ENCODE data around the gene BMP8A.

BMP8A gene

DNA sequence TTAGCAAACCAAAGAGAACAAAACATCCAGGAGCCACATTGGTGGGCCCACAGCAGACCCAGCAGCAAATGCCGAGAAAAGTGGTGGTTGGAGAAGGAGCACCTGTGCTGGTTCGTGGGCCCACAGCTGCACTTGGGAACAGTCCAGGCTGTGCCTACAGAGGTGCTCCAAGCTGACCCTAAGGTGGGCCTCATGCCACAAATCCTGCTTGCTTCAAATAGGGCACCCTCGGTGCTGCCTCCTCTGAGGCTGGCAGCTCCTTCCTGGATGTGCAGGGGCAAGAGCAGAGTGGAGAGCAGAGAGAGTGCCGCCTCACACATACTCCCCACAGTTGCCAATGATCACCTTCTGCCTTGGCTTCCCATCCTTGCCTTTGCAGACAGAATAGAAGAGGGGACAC, 40.1 kb downstream of the BMP8A start:
- FAIRE-seq (no peak), DNase-seq (ENCODE audit: insufficient read length, low spot score) (no peak)
- TF ChIP-seq, protein P1, sequence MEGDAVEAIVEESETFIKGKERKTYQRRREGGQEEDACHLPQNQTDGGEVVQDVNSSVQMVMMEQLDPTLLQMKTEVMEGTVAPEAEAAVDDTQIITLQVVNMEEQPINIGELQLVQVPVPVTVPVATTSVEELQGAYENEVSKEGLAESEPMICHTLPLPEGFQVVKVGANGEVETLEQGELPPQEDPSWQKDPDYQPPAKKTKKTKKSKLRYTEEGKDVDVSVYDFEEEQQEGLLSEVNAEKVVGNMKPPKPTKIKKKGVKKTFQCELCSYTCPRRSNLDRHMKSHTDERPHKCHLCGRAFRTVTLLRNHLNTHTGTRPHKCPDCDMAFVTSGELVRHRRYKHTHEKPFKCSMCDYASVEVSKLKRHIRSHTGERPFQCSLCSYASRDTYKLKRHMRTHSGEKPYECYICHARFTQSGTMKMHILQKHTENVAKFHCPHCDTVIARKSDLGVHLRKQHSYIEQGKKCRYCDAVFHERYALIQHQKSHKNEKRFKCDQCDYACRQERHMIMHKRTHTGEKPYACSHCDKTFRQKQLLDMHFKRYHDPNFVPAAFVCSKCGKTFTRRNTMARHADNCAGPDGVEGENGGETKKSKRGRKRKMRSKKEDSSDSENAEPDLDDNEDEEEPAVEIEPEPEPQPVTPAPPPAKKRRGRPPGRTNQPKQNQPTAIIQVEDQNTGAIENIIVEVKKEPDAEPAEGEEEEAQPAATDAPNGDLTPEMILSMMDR (IDR thresholded peaks at IDR 0.05; ENCODE audit: insufficient read depth, missing control alignments), result no peak

DNA sequence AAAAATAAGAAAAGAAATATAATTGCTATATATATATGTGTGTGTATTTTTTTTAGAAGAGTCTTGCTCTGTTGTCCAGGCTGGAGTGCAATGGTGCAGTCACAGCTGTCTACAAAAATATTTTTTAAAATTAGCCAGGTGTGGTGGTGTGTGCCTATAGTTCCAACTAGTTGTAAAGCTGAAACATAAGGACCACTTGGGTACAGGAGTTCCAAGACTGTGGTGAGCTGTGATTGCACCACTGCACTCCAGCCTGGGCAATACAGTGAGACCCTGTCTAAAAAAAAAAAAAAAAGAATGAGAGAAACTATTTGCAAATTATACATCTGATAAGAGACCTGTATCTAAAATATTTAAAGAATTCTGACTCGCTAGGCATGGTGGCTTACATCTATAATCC, 42.0 kb downstream of the BMP8A start:
- DNase-seq (ENCODE audit: insufficient read length, low spot score) (no peak), FAIRE-seq (no peak)
- TF ChIP-seq, protein P1 (IDR thresholded peaks at IDR 0.05; ENCODE audit: insufficient read depth, missing control alignments), result no peak

DNA sequence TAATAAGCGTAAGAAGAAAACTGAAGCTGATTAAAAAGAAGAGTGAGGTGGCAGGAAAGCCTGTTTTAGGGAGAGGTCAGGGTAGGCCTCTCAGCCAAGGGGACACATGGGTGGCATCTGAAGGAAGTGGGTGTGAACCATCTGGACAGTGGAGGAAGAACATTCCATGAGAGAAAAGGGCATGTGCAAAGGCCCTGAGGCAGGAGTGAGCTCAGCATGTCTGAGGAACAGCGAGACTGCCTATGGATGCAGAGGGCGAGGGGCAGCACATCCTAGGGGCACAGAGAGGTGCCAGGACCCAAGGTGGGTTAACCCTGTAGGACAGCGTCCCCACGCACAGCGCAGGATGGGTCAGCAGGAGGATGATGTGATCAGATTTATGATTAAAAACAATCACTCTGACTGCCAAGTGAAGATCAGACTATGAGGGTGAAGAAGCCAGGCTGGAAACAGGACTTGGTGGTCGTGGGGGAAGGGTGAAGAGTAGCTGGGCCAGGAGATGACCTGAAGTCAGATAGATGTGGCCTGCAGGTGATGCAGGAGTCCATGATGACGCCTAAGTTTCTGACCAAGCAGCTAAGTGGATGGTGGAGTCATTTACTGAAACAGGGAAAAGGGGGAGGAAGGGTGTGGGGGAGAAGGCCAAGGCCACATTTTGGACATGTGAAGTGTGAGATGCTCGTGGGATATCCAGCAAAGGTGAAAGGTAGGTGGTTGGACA, 47.3 kb downstream of the BMP8A start:
- DNase-seq (ENCODE audit: insufficient read length, low spot score) (no peak), FAIRE-seq (no peak)
- TF ChIP-seq, protein P1 (IDR thresholded peaks at IDR 0.05; ENCODE audit: insufficient read depth, missing control alignments), result no peak

DNA sequence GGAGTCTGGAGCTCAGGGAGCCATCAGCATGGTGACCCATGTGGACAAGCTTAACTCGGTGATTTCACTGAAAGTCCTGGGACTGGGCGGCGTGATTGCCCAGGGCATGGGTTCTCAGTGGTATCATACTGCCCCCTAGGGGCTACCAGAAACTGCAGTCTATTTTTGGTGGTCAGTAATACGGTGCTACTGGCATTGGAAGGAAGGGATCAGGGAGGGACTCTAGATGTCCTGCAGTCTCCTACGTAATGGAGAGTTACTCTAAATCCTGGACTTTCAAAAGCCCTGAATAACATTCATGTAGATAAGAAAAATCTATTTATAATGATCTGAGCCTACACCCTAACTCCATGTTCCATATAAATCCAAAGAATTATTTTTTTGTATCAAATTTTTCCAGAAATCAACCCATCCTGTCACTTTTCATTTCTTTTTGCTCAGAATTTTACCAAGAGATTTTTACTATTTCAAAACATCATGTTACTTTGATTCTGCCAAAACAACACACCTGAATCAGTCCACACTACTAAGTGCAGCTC, 47.9 kb downstream of the BMP8A start:
- TF ChIP-seq, protein P1 (IDR thresholded peaks at IDR 0.05; ENCODE audit: insufficient read depth, missing control alignments), result peak; percentile 77
- FAIRE-seq (no peak), DNase-seq (ENCODE audit: insufficient read length, low spot score) (peak; percentile 55)

DNA sequence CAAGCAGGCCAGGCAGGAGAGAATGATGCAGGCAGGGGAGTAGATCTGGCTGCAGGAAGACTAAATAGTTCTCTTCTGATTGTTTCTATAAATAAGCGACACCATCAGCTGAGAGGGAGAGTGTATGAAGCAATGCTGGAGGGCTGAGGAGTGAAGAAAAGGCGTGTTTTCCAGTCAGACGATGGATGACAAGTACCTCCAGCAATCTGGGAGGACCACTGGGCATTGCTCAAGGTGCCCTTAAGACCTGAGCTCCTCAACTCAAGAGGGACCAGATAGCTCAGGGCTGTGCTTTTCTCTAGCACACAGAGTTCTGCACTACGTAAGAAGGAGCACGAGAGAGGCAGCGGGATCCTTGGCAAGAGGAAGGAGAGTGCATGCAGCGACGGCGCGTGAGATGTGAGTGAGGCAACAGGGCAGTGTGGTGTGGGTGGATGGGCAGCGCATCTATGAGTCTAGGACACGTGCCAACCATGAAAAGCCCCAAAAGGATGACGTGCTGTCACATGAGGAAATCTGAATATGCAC, 49.1 kb downstream of the BMP8A start:
- TF ChIP-seq, protein P1 (IDR thresholded peaks at IDR 0.05; ENCODE audit: insufficient read depth, missing control alignments), result no peak
- no peak for FAIRE-seq
- no peak for DNase-seq (ENCODE audit: insufficient read length, low spot score)

DNA sequence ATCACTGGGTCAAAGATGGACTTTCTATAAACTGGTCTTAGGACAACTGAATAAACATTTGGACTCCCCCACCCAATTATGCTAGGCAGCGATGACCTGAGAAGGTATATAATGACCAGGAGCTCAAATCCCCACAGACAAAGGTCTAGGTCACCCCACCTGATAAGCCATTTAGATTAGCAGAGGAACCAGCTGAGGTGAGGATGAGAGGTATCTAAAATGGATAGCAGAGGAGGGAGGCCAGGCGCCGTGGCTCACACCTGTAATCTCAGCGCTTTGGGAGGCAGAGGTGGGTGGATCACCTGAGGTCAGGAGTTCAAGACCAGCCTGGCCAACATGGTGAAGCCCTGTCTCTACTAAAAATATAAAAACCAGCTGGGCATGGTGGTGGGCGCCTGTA, 51.5 kb downstream of the BMP8A start:
- FAIRE-seq, result no peak

More for the DNA sequence above, 51.5 kb downstream of the BMP8A start:
- no peak for DNase-seq (ENCODE audit: insufficient read length, low spot score)
- TF ChIP-seq, protein P1 (IDR thresholded peaks at IDR 0.05; ENCODE audit: insufficient read depth, missing control alignments), result no peak
